GM19467 (cell line): ENCODE results near the gene FABP2.
A peak's percentile ranks its signal among the peaks of the same experiment; 100 is the strongest.
"Not testable (repeated sequence)": the region's sequence is repeated elsewhere in the genome, so short reads cannot be mapped to it uniquely, and the experiment has no call there.

Experiments used
- ATAC-seq: cut with Tn5 transposase; IDR thresholded peaks from one replicate; pipeline ENCODE4 v1.9.1; 2021; ENCODE audit warnings: mild to moderate bottlenecking, moderate library complexity; ENCODE audit not compliant: unreplicated experiment

Gene FABP2

DNA sequence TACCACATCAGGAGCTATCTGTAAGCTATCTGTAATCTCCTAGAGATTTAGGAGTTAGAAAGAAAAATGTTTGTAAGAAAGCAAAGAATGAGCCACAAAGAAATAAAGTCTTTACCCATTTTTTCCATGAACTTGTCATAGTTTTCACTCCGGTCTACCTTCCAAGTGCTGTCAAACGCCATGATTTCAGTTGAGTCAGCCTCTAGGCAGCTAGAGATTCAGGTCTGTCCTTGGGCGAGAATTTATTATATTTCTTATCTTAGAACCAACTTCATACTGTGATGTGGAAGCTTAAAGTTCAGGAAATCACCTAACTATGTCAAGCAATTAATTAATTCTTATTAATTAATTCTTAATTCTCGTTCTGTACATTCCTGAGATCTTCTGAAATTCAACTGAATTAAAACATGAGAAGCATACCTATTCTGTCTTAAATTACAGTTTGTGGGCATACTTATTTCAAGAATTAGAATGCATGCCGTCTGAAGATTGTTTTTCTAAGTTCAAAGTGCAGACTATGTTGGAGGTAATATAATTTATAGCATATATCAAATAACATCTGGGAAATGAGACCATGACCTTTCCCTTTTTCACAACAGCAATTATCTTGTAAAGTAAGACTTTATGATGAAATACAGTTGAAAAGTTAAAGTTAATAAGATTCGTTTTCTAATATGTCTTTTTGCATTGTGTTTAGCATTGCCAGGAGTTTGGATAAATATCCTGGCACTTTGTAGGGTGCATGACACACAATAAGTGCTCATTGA lies at the start of gene FABP2:
Gene FABP2 (minus strand): TSS at position 218 of the 767 bp plus-strand sequence. CDS start 36 bp downstream, at position 182.
- no peak for ATAC-seq

DNA sequence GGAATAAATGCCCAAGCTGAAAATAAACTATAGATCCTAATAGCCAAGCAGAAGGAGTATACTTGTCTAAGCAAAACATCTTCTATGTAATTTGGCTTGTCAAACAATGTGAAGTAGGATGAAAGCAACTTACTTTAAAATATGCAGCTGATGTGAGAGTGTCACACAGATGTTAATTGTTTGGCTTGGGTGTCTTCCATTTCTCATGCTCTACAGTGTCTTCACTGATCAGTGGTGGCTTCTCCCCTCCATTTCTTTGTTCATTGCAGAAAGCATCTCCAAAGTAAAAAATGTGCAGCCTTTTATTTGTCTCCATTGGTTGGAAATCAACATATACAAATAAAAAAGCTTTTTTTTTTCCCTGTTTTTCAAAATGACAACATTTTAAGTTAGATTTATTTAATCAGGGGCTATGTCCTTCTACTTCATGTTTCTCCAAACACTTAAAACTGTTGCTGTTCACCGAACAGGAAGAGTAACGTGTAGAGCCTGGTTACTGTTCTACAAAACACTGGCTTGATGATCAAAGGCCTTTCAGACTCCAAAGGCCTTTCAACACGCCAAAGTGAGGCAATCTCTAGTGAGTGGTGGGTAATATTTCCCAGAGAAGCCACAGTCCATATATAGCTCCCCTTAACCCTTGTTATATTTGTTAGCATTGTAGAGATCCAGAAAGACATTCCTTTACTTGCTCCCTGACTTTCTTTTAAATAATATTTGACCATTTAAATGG lies 49.2 kb upstream of the FABP2 start:
- peak; percentile 34 for ATAC-seq

DNA sequence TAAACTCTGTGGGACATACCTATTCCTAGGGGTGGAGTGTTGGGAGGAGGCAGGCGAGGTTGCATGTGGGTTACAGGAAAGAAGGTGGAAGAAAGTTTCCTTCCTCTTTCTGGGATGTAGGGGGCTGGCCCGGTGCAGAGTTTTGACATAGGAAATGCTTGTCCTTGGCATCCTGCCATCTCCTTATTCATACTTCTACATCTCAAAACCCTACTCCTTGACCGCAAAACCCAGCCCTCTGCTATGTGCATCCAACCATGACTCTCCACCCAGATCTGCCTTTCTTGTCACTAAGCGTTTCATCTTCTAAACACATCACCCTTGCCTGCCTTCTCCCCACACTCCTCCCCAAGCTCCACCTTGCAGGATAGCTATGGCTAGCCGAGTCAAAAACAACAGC lies 48.5 kb upstream of the FABP2 start:
- ATAC-seq = peak; percentile 90

DNA sequence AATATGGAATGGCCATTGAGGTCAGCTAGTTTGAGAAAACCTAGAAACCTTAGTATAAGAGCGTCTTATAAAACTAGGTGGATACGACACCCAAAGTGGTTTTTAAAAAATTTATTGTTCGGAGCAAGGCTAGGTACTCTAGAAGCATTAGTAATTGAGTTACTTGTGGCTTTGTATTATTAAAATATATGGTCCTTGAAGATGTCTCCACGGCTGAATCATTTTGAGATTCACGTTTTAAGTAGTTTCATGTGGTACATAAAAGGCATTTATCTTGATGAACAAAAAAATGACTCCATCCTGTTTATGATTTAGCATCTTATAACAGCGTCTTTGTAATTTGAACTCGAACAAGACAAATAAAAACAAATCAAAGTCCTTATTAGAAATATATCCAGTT lies 44.9 kb upstream of the FABP2 start:
- ATAC-seq = not testable (repeated sequence)

DNA sequence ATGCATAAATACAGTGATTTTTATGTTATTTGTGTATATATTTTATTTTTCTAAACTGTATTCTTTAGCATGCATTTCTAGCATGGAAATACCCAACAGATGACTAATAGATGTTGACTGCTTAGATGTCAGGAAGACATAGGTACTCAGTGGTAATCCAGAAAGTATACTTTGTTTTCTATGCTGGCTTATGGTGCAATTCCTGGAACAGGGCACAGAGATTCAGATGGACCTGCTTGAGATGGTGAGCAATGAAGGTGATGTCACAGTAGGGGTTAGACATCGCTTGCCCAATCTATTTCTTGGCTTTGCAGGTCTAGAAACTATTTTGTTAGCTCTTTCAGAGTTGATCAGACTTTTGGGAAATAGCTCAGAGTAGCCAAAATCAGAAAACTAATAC lies 42.3 kb upstream of the FABP2 start:
- ATAC-seq = not testable (repeated sequence)

DNA sequence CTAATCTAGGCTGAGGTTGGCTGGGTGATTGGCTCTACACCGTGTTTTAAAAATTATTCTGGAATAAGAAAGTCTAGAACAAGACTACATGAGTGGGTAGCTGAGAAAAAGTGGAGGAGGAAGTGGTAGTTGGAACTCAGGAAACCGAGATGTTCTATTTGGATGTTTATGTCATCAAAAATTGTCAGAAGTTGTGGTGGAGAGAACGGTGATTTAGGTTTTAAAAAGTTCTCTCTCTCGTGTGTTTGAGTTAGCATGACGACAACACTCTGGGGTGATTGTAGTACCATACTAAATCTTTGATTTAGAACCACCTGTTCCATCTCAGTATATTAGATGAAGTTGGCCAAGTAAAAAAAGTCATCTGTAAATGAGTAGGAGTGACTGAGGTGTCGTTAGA lies 41.4 kb upstream of the FABP2 start:
- ATAC-seq = not testable (repeated sequence)

DNA sequence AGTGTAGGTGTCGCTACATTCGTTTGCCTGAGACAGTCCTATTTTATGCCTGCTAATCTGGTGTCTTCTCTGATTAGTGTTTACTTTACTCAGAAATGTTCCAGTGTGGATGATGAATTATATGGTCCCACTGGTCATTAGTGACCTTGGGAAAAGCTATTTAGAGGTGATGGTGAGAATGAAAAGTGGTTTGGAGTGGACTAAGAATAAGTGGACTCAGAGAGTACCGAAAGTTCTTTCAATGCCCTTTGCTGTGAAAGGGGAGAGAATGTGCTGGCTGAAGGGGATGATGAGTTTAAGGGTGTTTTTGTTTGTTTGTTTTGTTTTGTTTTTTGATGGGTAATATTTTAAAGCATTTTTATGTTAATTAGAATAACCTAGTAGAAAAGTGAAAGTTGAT lies 40.5 kb upstream of the FABP2 start:
- not testable (repeated sequence) for ATAC-seq

DNA sequence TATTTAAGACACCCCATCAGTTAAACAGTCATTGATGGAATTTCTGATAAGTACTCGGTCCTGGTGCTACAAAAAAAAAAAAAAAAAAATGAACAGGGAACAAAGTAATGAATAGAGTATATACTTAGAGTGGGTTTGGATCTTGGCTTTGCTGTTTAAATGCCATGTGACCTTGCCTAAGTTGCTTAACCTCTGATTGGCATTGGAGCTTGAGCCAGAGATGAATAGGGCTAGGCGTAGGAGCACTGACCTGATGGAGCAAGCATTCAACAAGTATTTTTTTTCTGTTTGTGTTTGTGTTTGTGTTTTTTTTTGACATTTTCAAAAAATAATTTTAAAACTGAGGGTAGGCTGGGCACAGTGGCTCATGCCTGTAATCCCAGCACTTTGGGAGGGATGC lies 37.9 kb upstream of the FABP2 start:
- not testable (repeated sequence) for ATAC-seq

DNA sequence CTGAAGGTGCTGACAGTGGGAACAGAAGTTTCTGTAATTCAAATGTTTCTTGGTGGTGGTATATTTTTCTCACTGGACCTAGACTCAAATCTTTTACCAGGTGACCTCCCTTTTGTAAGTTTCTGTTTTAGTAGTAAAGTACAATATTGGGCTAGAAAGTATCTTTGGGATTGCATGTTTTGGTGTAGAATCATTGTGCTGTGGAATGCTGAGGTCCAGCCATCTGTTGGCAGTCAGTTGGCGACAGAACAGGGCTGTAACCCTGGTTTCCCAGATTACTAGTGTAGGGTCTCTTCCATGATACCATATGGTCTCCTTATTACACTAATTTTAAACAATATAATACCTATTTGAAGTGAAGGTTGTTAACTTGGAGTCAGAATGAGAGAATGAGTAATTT lies 34.9 kb upstream of the FABP2 start:
- not testable (repeated sequence) for ATAC-seq

DNA sequence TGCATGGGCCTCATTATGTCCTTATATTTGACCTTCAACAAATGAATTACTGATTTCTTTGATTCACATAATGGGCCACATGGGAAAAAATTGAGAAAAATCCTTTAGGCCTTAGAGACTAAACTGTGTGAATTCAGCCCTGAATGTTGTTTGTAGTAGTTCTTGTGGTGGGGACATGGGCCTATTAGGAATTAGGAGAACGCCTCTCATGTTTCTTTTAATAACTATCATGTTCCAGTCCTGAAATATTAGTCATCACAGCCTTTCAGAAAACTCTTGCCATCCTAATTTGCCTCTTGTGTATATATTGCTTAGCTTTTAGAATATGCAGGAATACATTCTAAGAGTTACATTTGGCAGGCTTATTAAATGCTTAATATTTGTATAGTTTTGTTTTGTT lies 34.1 kb upstream of the FABP2 start:
- not testable (repeated sequence) for ATAC-seq

DNA sequence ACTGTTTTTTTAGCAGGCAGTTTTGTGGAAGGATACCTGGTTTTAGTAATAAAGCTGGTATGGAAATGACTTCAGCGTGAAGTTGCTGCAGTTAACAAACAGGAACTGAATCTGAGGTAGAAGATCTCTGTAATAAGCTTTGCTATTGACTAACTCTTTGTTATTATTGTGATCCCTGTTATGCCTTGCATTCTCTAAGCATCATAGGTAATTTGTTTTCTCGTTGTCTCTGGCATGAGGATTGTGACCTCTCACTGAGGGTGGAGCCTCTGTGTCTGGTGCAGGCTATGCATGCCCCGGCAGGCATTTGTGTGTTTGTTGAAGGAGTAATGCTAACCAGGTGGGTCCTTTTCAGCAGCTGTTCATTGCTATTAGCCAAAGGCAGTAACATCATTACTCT lies 31.4 kb upstream of the FABP2 start:
- ATAC-seq = not testable (repeated sequence)

DNA sequence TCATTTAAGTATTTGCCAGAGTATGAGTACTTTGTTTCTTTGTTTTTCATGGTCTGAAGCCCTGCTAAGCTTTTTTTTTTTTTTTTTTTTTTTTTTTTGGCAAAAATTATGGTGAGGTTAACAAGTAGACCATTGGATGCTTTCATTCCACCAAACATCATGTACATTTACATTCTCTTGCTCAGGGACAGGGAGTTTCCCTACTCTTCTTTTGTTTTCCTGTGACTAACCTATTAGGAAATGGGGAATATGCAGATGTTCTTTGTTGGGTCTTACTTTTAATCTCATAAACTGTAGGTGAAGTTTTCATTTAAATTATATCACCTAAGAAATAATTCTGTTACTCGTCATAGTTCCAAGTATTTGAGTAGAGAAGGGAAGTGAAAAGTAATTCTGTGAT lies 26.2 kb upstream of the FABP2 start:
- not testable (repeated sequence) for ATAC-seq

DNA sequence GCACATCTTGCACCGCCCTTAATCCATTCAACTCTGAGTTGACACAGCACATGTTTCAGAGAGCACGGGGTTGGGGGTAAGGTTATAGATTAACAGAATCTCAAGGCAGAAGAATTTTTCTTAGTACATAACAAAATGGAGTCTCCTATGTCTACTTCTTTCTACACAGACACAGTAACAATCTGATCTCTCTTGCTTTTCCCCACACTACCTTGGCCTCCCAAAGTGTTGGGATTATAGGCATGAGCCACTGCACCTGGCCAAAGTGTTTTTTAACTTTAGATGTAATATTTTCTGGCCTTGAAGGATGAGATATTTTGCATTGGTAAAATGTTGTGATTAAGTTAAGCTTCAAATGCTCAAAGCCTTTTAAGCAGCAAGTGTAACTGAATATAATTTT lies 21.4 kb upstream of the FABP2 start:
- not testable (repeated sequence) for ATAC-seq

DNA sequence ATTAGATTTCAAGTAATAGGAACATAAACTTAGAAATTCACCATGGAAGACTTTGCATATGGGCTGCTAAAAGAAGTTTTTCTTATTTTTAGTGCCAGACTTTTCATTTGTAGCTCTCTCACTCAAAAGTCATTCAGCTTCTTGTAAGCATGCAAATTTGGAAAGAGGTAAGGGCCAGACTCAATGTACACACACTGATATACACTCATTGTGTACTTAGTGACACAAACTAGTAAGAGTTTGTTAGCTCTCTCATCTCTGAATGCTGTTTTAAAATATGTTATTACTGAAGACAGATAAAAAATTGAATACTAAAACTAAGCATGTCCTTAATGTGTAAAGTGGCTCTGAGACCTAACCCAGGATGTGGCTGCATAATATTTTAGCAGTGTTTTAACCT lies 18.0 kb upstream of the FABP2 start:
- ATAC-seq = not testable (repeated sequence)

DNA sequence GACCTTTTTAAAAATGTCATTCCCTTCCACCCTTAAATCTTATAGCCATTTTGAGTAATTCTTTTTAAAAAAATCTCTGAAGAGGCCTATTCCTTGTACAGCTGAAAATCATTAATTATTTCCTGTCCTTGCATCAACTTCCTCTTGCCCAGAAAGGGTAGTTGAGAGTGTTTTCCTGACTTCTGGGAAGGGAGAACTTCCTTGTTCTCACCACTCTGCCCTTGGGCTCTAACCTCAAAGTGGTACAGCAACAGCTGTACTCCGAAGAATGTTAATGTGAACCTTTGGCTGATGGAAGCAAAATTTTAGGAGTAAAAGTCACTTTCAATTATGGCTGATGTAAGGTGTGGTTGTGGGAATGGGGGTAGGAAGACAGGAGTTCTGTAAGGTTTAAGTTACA lies 15.1 kb upstream of the FABP2 start:
- ATAC-seq = no peak

DNA sequence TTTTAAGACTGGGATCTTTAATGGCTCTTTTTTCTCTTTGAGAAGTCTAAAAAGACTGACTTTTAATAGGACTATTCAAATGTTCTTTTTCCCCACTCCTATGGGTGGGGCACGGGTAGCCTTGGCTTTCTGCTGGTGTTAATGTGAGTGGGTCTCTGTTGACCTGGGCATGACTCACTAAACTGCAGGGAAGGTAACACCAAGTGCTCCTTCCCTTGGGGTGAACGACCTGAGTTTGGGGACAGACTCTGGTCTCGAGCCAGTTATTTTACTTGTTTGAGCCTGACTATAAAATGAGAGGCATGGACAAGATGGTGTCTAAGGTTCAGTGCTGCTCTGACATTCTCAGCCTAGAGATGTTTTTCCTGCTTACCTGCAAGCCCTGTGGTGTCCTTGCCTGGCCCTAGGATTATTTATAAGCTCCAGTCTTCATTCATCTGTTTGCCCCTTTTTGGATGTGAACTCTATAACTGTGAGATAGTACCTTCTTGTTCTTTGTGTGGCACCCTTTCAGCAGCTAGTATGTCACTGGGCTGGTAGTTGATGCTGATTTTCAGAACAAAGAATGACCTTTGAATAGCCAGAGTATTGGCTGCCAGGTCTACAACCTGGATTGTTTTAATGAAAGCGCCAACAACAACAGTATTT lies 14.5 kb upstream of the FABP2 start:
- not testable (repeated sequence) for ATAC-seq

DNA sequence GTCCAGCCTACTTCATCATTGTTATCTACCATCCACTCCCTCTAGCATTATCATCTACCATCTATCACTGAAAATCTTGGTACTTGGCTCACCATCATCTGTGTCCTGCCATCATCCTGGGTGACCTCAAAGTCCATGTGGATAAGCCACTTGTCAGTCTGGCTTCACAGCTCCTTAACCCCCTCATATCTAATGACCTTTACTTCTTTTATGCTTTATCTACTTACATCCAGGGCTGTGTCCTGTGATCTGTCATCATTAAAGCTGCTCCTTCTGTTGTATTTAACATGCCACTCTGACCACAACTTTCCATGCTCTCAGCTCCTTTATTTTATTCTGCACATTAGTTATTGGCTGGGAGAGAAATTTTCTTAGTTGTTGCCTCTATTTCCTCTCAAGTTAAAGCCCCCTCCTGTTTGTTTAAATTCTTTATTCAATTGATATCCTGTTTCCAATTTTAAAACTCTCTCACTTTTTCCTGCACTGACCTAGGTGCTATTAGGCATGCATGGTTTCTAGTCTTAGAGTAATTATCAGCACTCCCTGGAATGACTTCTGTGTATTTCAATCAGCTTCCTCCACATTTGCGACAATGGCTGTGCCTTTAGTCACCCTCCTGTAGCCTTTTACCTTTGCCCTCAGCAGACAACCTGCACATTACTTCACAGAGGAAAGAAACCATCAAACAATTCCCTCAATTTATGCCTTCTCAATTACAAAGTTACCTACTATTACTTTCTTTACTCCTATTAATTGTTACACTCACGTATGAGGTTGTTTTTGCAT lies 8.1 kb upstream of the FABP2 start:
- no peak for ATAC-seq

DNA sequence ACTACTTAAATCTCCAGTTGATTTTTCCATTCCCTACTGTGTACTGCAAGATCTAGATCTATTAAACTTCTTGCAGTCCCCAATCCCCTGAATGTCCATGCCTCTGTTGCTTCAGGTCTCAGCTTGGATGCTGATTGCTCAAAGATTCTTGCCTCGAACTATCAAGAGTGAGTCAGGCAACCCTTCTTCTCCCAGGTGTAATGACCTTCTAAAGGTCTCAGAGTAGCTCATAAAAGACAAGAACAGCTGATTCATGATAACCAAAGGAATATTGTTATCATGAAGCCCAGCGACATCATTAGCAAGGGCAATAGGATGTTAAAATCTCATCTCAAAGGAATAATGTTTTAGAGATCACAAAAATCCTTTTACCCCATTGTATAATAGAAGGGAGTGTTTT lies 6.8 kb upstream of the FABP2 start:
- no peak for ATAC-seq

DNA sequence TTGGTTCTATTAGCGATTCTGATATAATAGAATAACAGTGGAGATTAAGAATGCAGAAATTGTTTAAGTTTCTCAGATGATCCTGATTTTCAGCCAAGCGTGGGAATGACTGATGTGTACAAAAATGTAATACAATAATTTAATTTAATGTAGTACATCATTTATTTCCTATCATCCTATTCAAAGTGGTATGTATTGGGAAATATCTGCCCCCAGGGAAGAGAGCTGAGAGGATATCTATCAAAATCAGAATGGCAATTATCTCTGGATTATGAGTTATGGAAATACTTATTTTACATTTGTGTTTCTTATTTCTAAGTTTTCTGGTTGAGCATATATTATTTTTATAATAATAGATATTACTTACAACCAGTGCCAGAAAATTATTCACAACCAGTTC lies 3.9 kb downstream of the FABP2 start:
- no peak for ATAC-seq

DNA sequence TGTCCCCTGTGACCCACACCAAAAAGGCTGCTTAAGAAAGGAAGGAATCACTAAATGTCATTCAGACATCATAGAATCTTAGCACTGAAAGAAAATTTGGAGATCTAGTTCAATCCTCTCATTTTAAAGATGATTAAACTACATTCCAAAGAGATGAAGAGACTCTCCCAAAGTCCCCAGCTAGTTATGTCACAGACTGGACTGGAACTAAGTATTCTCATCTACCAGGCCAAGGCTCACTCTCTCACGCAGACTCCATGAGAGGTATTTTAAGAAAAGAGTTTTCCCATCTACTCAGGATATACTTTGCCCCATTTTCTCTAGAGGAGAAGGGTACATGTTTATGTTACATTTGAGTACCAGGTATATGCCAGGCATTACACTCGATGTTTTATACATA lies 6.9 kb downstream of the FABP2 start:
- no peak for ATAC-seq

DNA sequence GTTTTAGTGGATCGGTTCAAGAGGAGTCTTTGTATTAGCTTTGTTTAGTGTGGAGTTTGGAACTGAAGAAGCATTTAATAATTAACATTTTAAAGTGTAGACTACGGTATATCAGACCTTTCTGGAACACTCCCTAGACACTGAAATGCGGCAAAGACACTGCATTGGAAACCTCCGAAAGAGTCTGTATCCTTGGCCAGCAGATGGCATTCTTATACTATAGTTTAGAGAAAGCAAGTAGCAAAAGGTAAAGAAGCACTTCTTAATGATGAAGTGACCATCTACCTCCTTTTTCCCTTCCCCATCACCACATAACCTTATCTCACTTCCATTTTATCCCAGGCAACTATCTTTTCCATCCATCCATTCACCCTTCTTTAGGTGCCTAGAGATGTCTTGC lies 7.6 kb downstream of the FABP2 start:
- ATAC-seq = no peak
